HCT116 (cell line): ENCODE data around the gene TMA16. TPM values are rescaled to one million over a fixed set of nuclear protein-coding genes. Genes with fewer than 3 reads are reported as not detected.

Experiments
- ATAC-seq: fragments of 200-7000 bp; cut with Tn5 transposase; 2 replicates; pipeline ENCODE4 v1.9.1; 2020; ENCODE audit warnings: mild to moderate bottlenecking, moderate library complexity
- BruUV-seq: library from RNA; stranded (reverse); fragments of 400-500 nt; replicated peaks from 2 replicates; lab custom pipeline; 2021; lab: Mats Ljungman, UMichigan
- CTCF ChIA-PET: fragments of 300-600 bp; sonication (Branson Sonifier 250); formaldehyde crosslinking; loops from one replicate; lab custom pipeline; 2021; ENCODE audit warnings: antibody characterized with exemption; lab: Charles Lee
- POLR2A ChIA-PET: fragments of 300-600, 350-600 bp; sonication (Branson Sonifier 250); formaldehyde crosslinking; loops from one replicate; lab custom pipeline; 2021; ENCODE audit warnings: antibody characterized with exemption; lab: Charles Lee
- RAD21 ChIA-PET, 2 experiments: fragments of 300-600 bp; sonication (Branson Sonifier 250); formaldehyde crosslinking; loops; one replicate each; lab custom pipeline; 2023; ENCODE audit warnings: low total read pairs in 2 of 2; ENCODE audit not compliant: uncharacterized antibody in 2 of 2, unreplicated experiment in 2 of 2, low non-redundant PET in 1 of 2; lab: Charles Lee
- DNase-seq: peaks from one replicate; pipeline ENCODE4 v3.0.0-alpha.2; 2010; ENCODE audit warnings: low read depth, low spot score
- H2AFZ ChIP-seq: fragments of 200-600 bp; shearing (Covaris generic), sonication (generic); 2 replicates; pipeline ENCODE4 v1.6.1; 2017; ENCODE audit warnings: low read depth, mixed run types, mixed read lengths, antibody characterized with exemption, low read length; ENCODE audit not compliant: poor library complexity, severe bottlenecking
- H3K27ac ChIP-seq: 2 replicates; pipeline ENCODE4 v1.5.1; 2012; ENCODE audit warnings: low read depth, low read length
- H3K27me3 ChIP-seq: fragments of 200-600 bp; sonication (generic); 2 replicates; pipeline ENCODE4 v1.6.1; 2016; ENCODE audit warnings: mixed run types, low read length, mixed read lengths; ENCODE audit not compliant: insufficient read depth
- H3K36me3 ChIP-seq, 2 experiments: fragments of 200-500 bp in 1 of 2; fragments of 200-600 bp in 1 of 2; sonication (Bioruptor generic) in 1 of 2; sonication (generic) in 1 of 2; 2 replicates each; pipeline versions ENCODE4 v1.5.1 to v1.6.1; 2014 to 2016; ENCODE audit warnings: low read length in 2 of 2, inconsistent platforms in 1 of 2, mixed read lengths in 1 of 2, mixed run types in 1 of 2; ENCODE audit not compliant: insufficient read depth in 2 of 2, control insufficient read depth in 1 of 2
- H3K4me1 ChIP-seq, 2 experiments: fragments of 200-600 bp in 1 of 2; sonication (generic) in 1 of 2; 2 replicates each; pipeline versions ENCODE4 v1.5.1 to v1.6.1; 2012 to 2017; ENCODE audit warnings: low read length in 2 of 2, inconsistent platforms in 1 of 2, mild to moderate bottlenecking in 1 of 2, mixed read lengths in 1 of 2, mixed run types in 1 of 2, moderate library complexity in 1 of 2; ENCODE audit not compliant: insufficient read depth in 2 of 2, control insufficient read depth in 1 of 2
- H3K4me2 ChIP-seq: fragments of 200-600 bp; sonication (generic); 2 replicates; pipeline ENCODE4 v1.6.1; 2017; ENCODE audit warnings: mixed run types, low read length, mixed read lengths
- H3K4me3 ChIP-seq, 2 experiments: fragments of 200-600 bp in 1 of 2; sonication (generic) in 1 of 2; replicated peaks in 1 of 2; 2 replicates each; pipeline ENCODE4 v1.5.1; 2011 to 2016; ENCODE audit warnings: low read length in 2 of 2, control low read depth in 1 of 2, low read depth in 1 of 2, mild to moderate bottlenecking in 1 of 2, mixed read lengths in 1 of 2, mixed run types in 1 of 2
- H3K79me2 ChIP-seq: fragments of 200-600 bp; sonication (generic); 2 replicates; pipeline ENCODE4 v1.6.1; 2017; ENCODE audit warnings: mild to moderate bottlenecking, mixed run types, low read length, moderate library complexity, mixed read lengths; ENCODE audit not compliant: insufficient read depth
- H3K9ac ChIP-seq: fragments of 200-600 bp; sonication (generic); 2 replicates; pipeline ENCODE4 v1.6.1; 2016; ENCODE audit warnings: low read length, mixed read lengths
- H3K9me2 ChIP-seq: fragments of 200-600 bp; sonication (generic), shearing (Covaris generic); 2 replicates; pipeline ENCODE4 v1.6.1; 2017; ENCODE audit warnings: mixed run types, mild to moderate bottlenecking, moderate library complexity; ENCODE audit not compliant: insufficient read depth
- H3K9me3 ChIP-seq, 2 experiments: fragments of 200-500 bp in 1 of 2; fragments of 200-600 bp in 1 of 2; sonication (Bioruptor generic) in 1 of 2; sonication (generic) in 1 of 2; 2 replicates each; pipeline ENCODE4 v1.6.1; 2014 to 2017; ENCODE audit warnings: low read length in 2 of 2, mixed read lengths in 2 of 2, inconsistent platforms in 1 of 2, low read depth in 1 of 2, mild to moderate bottlenecking in 1 of 2, mixed run types in 1 of 2, moderate library complexity in 1 of 2; ENCODE audit not compliant: control insufficient read depth in 1 of 2, insufficient read depth in 1 of 2
- H4K20me1 ChIP-seq: fragments of 200-600 bp; sonication (generic), shearing (Covaris generic); 2 replicates; pipeline ENCODE4 v1.6.1; 2017; ENCODE audit warnings: mixed run types, mild to moderate bottlenecking, moderate library complexity; ENCODE audit not compliant: insufficient read depth
- CBX3 ChIP-seq: IDR thresholded peaks from 2 replicates; pipeline ENCODE4 v1.6.1; 2012; ENCODE audit warnings: low read depth
- EGR1 ChIP-seq: IDR thresholded peaks from 2 replicates; pipeline ENCODE4 v1.6.1; 2012; ENCODE audit warnings: low read depth
- ELF1 ChIP-seq: IDR thresholded peaks from 2 replicates; pipeline ENCODE4 v1.6.1; 2012; ENCODE audit warnings: low read depth, borderline replicate concordance
- POLR2AphosphoS5 ChIP-seq: IDR thresholded peaks from 2 replicates; pipeline ENCODE4 v1.6.1; 2011; ENCODE audit warnings: mild to moderate bottlenecking, low read depth, low read length, moderate library complexity
- REST ChIP-seq: IDR thresholded peaks from 2 replicates; pipeline ENCODE4 v1.6.1; 2012; ENCODE audit warnings: low read depth
- SRF ChIP-seq: IDR thresholded peaks from 2 replicates; pipeline ENCODE4 v1.6.1; 2012; ENCODE audit warnings: low read depth
- YY1 ChIP-seq: IDR thresholded peaks from 2 replicates; pipeline ENCODE4 v1.6.1; 2011; ENCODE audit warnings: low read length, low read depth, moderate library complexity, mild to moderate bottlenecking; ENCODE audit not compliant: insufficient replicate concordance; ENCODE audit errors: extremely low read depth
- ZFX ChIP-seq: fragments of 450-650 bp; IDR thresholded peaks from 2 replicates; pipeline ENCODE4 v1.6.1; 2017
- ZNF274 ChIP-seq: fragments of 200-500 bp; sonication (Bioruptor generic); IDR thresholded peaks from 2 replicates; pipeline ENCODE4 v1.6.1; 2014; ENCODE audit warnings: mild to moderate bottlenecking, low read depth, low read length, inconsistent platforms
- intact Hi-C: fragments of 100-400 bp; cut with micrococcal nuclease; formaldehyde crosslinking; loops from 2 replicates; pipeline ENCODE4 v1.10.0; 2022
- total RNA-seq: library from RNA; stranded (reverse); gene quantifications from one replicate; pipeline ENCODE4 v1.2.1, GENCODE V29; 2021; ENCODE audit not compliant: unreplicated experiment
- TF ChIP-seq, protein P1 (sequence below), 3 experiments: fragments of 200-600 bp in 1 of 3; sonication (generic) in 1 of 3; IDR thresholded peaks in 2 of 3; conservative IDR thresholded peaks in 1 of 3; 2 replicates each; pipeline ENCODE4 v1.5.1; 2012 to 2017; ENCODE audit warnings: low read depth in 2 of 3, low read length in 2 of 3, antibody characterized with exemption in 1 of 3, borderline replicate concordance in 1 of 3, control low read depth in 1 of 3, mild to moderate bottlenecking in 1 of 3, mixed read lengths in 1 of 3, mixed run types in 1 of 3, moderate library complexity in 1 of 3; ENCODE audit not compliant: insufficient read depth in 1 of 3
- TF ChIP-seq, protein P2 (sequence below): IDR thresholded peaks from 2 replicates; pipeline ENCODE4 v1.6.1; 2012

TMA16 gene
- total RNA-seq, 1 experiment from 2014 or later: 52.7 TPM

GRCh38 chr4:163556650-163557391 is 62.3 kb downstream of the TMA16 start (continued):
- TF ChIP-seq, protein P1, sequence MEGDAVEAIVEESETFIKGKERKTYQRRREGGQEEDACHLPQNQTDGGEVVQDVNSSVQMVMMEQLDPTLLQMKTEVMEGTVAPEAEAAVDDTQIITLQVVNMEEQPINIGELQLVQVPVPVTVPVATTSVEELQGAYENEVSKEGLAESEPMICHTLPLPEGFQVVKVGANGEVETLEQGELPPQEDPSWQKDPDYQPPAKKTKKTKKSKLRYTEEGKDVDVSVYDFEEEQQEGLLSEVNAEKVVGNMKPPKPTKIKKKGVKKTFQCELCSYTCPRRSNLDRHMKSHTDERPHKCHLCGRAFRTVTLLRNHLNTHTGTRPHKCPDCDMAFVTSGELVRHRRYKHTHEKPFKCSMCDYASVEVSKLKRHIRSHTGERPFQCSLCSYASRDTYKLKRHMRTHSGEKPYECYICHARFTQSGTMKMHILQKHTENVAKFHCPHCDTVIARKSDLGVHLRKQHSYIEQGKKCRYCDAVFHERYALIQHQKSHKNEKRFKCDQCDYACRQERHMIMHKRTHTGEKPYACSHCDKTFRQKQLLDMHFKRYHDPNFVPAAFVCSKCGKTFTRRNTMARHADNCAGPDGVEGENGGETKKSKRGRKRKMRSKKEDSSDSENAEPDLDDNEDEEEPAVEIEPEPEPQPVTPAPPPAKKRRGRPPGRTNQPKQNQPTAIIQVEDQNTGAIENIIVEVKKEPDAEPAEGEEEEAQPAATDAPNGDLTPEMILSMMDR (IDR thresholded peaks at IDR 0.05 in 2 of 3, conservative IDR thresholded peaks at IDR 0.05 in 1 of 3; ENCODE audit: borderline replicate concordance in 1 of 3, insufficient read depth in 1 of 3, low read depth in 2 of 3, low read length in 2 of 3): no peak
- no peak for TF ChIP-seq YY1

GRCh38 chr4:163558539-163559044 is 64.1 kb downstream of the TMA16 start:
- Histone ChIP-seq H3K9ac (no peak overlapping the region), H3K79me2 (no peaks in the 10 kb centered on the region), H3K4me1 (no peaks in the 10 kb centered on the region), H2AFZ (no peak overlapping the region), H3K27me3 (no peaks in the 10 kb centered on the region), H3K4me3 (no peak overlapping the region), H3K4me2 (no peak overlapping the region), H3K9me3 (no peaks in the 10 kb centered on the region), H3K9me2 (no peaks in the 10 kb centered on the region), H4K20me1 (no peaks in the 10 kb centered on the region), H3K36me3 (no peaks in the 10 kb centered on the region), H3K27ac (no peak overlapping the region)
- ATAC-seq: no peak
- no peak for DNase-seq
- RAD21 ChIA-PET: no interaction called here
- BruUV-seq: no TSS peak
- TF ChIP-seq ZNF274 (no peak), SRF (no peak), POLR2AphosphoS5 (no peak), ZFX (no peak), ELF1 (no peak), EGR1 (no peak), REST (no peak), CBX3 (no peak)
- TF ChIP-seq, protein P2, sequence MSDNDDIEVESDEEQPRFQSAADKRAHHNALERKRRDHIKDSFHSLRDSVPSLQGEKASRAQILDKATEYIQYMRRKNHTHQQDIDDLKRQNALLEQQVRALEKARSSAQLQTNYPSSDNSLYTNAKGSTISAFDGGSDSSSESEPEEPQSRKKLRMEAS: no peak
- TF ChIP-seq, protein P1 (IDR thresholded peaks at IDR 0.05 in 2 of 3, conservative IDR thresholded peaks at IDR 0.05 in 1 of 3; ENCODE audit: borderline replicate concordance in 1 of 3, insufficient read depth in 1 of 3, low read depth in 2 of 3, low read length in 2 of 3): no peak
- CTCF ChIA-PET: no interaction called here
- intact Hi-C loops: loop anchor here (5.0 to 10.0 kb wide), 3 partner anchors 114 to 1436 kb away; no protein-coding TSS in a partner anchor
- POLR2A ChIA-PET: no interaction called here
